SK-N-SH treated with all-trans-retinoic acid at 6 μM for 48 hours (cell line): Measurements from ENCODE around the gene PCDHGA1.

Experiments used
- ATAC-seq: fragments of 200-7000 bp; cut with Tn5 transposase; 3 replicates; pipeline ENCODE4 v1.9.1; 2020; ENCODE audit warnings: mild to moderate bottlenecking, moderate library complexity
- ARNTL ChIP-seq: fragments of 450-650 bp; formaldehyde crosslinking; IDR thresholded peaks from 2 replicates; pipeline ENCODE4 v1.5.0; 2020; ENCODE audit warnings: low read depth, mild to moderate bottlenecking, moderate library complexity, borderline replicate concordance
- BACH2 ChIP-seq: fragments of 250-450 bp; sonication (Bioruptor Pico); IDR thresholded peaks from 2 replicates; pipeline ENCODE4 v1.9.0; 2021; ENCODE audit warnings: mild to moderate bottlenecking, borderline replicate concordance
- CSDC2 ChIP-seq: fragments of 250-450 bp; sonication (Bioruptor Pico); IDR thresholded peaks from 2 replicates; pipeline ENCODE4 v1.5.0; 2020; ENCODE audit warnings: mild to moderate bottlenecking, moderate library complexity
- CSRNP3 ChIP-seq: fragments of 250-450 bp; sonication (Bioruptor Pico); IDR thresholded peaks from 2 replicates; pipeline ENCODE4 v1.5.1; 2021; ENCODE audit warnings: mild to moderate bottlenecking, moderate library complexity
- ESRRG ChIP-seq: fragments of 250-450 bp; sonication (Bioruptor Pico); IDR thresholded peaks from 2 replicates; pipeline ENCODE4 v1.6.1; 2021; ENCODE audit warnings: mild to moderate bottlenecking
- GLIS3 ChIP-seq: fragments of 250-450 bp; sonication (Bioruptor Pico); IDR thresholded peaks from 2 replicates; pipeline ENCODE4 v1.5.0; 2020; ENCODE audit warnings: mild to moderate bottlenecking, moderate library complexity
- ISL1 ChIP-seq: fragments of 250-450 bp; sonication (Bioruptor Pico); IDR thresholded peaks from 2 replicates; pipeline ENCODE4 v2.1.2; 2022; ENCODE audit warnings: mild to moderate bottlenecking, moderate library complexity
- OSR1 ChIP-seq: fragments of 250-450 bp; sonication (Bioruptor Pico); IDR thresholded peaks from 2 replicates; pipeline ENCODE4 v1.8.0; 2022; ENCODE audit warnings: moderate library complexity, mild to moderate bottlenecking, inconsistent platforms
- PATZ1 ChIP-seq: fragments of 250-450 bp; sonication (Bioruptor Pico); IDR thresholded peaks from 2 replicates; pipeline ENCODE4 v1.8.0; 2020; ENCODE audit warnings: mild to moderate bottlenecking, moderate library complexity, borderline replicate concordance
- POU6F1 ChIP-seq: fragments of 250-450 bp; sonication (Bioruptor Pico); IDR thresholded peaks from 2 replicates; pipeline ENCODE4 v1.8.0; 2021; ENCODE audit warnings: low read depth, mild to moderate bottlenecking, moderate library complexity, borderline replicate concordance
- PPARA ChIP-seq: fragments of 250-450 bp; sonication (Bioruptor Pico); IDR thresholded peaks from 2 replicates; pipeline ENCODE4 v1.5.0; 2020; ENCODE audit warnings: mild to moderate bottlenecking, borderline replicate concordance
- RARB ChIP-seq: fragments of 250-450 bp; sonication (Bioruptor Pico); IDR thresholded peaks from 2 replicates; pipeline ENCODE4 v1.8.0; 2021; ENCODE audit warnings: mild to moderate bottlenecking, moderate library complexity
- ZC3H10 ChIP-seq: fragments of 250-450 bp; sonication (Bioruptor Pico); IDR thresholded peaks from 2 replicates; pipeline ENCODE4 v1.5.1; 2021; ENCODE audit warnings: mild to moderate bottlenecking, moderate library complexity
- ZFP3 ChIP-seq: fragments of 250-450 bp; sonication (Bioruptor Pico); IDR thresholded peaks from 2 replicates; pipeline ENCODE4 v1.5.0; 2020; ENCODE audit warnings: mild to moderate bottlenecking, moderate library complexity
- ZFP30 ChIP-seq: fragments of 450-650 bp; formaldehyde crosslinking; IDR thresholded peaks from 2 replicates; pipeline ENCODE4 v1.5.0; 2022; ENCODE audit warnings: mild to moderate bottlenecking, moderate library complexity
- ZNF565 ChIP-seq: fragments of 450-650 bp; formaldehyde crosslinking; conservative IDR thresholded peaks from 2 replicates; pipeline ENCODE4 v1.5.0; 2020; ENCODE audit warnings: low read depth, mild to moderate bottlenecking, moderate library complexity
- ZNF70 ChIP-seq: fragments of 450-650 bp; formaldehyde crosslinking; IDR thresholded peaks from 2 replicates; pipeline ENCODE4 v1.5.0; 2020; ENCODE audit warnings: mild to moderate bottlenecking, moderate library complexity
- ZNF8 ChIP-seq: fragments of 450-650 bp; formaldehyde crosslinking; IDR thresholded peaks from 2 replicates; pipeline ENCODE4 v1.5.0; 2020; ENCODE audit warnings: mild to moderate bottlenecking, moderate library complexity
- TF ChIP-seq, protein P1 (sequence below): fragments of 250-450 bp; sonication (Bioruptor Pico); IDR thresholded peaks from 2 replicates; pipeline ENCODE4 v1.5.1; 2020; ENCODE audit warnings: low read depth, mild to moderate bottlenecking, moderate library complexity
- TF ChIP-seq, protein P2 (sequence below): fragments of 250-450 bp; sonication (Bioruptor Pico); IDR thresholded peaks from 2 replicates; pipeline ENCODE4 v1.5.0; 2020; ENCODE audit warnings: mild to moderate bottlenecking, moderate library complexity

PCDHGA1 gene

DNA sequence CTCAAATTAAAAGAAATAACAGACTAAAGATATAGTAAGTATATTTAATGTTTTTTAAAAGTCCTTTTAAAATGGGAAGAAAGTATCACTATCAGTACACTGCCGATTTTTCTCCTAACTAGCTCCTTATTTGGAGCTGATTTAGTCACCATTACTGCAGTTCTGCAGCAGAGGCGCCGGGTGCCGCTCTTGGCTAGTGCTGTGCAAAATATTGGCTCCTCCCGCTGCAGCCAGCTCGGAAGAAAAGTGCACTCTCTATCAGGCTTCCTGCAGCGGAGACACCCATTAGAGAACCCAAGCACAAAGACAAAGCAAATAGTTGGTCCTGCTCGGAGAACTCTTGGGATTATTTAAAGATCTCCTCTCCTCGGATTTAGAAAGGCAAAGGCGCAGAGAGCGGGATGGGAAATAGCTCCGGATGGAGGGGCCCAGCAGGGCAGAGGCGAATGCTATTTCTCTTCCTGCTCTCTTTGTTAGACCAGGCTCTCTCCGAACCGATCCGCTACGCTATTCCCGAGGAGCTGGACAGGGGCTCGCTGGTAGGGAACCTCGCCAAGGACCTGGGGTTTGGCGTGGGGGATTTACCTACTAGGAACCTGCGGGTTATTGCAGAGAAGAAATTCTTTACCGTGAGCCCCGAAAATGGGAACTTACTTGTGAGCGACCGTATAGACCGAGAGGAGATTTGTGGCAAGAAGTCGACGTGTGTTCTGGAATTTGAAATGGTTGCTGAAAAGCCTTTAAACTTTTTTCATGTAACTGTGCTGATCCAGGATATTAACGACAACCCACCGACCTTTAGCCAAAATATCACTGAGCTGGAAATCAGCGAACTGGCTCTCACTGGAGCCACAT, 39.9 kb downstream of the PCDHGA1 start, which contains the start of gene PCDHGB3 (continued):
- TF ChIP-seq PATZ1 (no peak), ZNF70 (CRISPR knock-in tag) (no peak), ARNTL (CRISPR knock-in tag) (no peak), ISL1 (no peak)
- TF ChIP-seq, protein P1, sequence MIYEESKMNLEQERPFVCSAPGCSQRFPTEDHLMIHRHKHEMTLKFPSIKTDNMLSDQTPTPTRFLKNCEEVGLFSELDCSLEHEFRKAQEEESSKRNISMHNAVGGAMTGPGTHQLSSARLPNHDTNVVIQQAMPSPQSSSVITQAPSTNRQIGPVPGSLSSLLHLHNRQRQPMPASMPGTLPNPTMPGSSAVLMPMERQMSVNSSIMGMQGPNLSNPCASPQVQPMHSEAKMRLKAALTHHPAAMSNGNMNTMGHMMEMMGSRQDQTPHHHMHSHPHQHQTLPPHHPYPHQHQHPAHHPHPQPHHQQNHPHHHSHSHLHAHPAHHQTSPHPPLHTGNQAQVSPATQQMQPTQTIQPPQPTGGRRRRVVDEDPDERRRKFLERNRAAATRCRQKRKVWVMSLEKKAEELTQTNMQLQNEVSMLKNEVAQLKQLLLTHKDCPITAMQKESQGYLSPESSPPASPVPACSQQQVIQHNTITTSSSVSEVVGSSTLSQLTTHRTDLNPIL (CRISPR knock-in tag): no peak

GRCh38 chr5:141371572-141372475, 41.5 kb downstream of the PCDHGA1 start:
- TF ChIP-seq ESRRG (CRISPR knock-in tag) (no peak), POU6F1 (CRISPR knock-in tag) (no peak), CSDC2 (no peak), ZNF565 (no peak), ISL1 (no peak), GLIS3 (CRISPR knock-in tag) (no peak), CSRNP3 (CRISPR knock-in tag) (no peak), ZNF8 (CRISPR knock-in tag) (no peak), PPARA (CRISPR knock-in tag) (no peak), ARNTL (CRISPR knock-in tag) (no peak), ZFP30 (CRISPR knock-in tag) (no peak), OSR1 (CRISPR knock-in tag) (no peak), ZC3H10 (CRISPR knock-in tag) (no peak), RARB (CRISPR knock-in tag) (no peak), ZFP3 (no peak), BACH2 (CRISPR knock-in tag) (no peak), PATZ1 (no peak)
- TF ChIP-seq, protein P1 (CRISPR knock-in tag): no peak
- TF ChIP-seq, protein P2, sequence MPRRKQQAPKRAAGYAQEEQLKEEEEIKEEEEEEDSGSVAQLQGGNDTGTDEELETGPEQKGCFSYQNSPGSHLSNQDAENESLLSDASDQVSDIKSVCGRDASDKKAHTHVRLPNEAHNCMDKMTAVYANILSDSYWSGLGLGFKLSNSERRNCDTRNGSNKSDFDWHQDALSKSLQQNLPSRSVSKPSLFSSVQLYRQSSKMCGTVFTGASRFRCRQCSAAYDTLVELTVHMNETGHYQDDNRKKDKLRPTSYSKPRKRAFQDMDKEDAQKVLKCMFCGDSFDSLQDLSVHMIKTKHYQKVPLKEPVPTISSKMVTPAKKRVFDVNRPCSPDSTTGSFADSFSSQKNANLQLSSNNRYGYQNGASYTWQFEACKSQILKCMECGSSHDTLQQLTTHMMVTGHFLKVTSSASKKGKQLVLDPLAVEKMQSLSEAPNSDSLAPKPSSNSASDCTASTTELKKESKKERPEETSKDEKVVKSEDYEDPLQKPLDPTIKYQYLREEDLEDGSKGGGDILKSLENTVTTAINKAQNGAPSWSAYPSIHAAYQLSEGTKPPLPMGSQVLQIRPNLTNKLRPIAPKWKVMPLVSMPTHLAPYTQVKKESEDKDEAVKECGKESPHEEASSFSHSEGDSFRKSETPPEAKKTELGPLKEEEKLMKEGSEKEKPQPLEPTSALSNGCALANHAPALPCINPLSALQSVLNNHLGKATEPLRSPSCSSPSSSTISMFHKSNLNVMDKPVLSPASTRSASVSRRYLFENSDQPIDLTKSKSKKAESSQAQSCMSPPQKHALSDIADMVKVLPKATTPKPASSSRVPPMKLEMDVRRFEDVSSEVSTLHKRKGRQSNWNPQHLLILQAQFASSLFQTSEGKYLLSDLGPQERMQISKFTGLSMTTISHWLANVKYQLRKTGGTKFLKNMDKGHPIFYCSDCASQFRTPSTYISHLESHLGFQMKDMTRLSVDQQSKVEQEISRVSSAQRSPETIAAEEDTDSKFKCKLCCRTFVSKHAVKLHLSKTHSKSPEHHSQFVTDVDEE (CRISPR knock-in tag): no peak

More at GRCh38 chr5:141371572-141372475, 41.5 kb downstream of the PCDHGA1 start:
- ATAC-seq: no peak
